ENCODE measurements around the gene DLST. TPM values are rescaled to one million over a fixed set of nuclear protein-coding genes. Genes with fewer than 3 reads are reported as not detected.

The DLST gene
- total RNA-seq, 1 donor from 2014 or later, result 74.5 TPM

DNA sequence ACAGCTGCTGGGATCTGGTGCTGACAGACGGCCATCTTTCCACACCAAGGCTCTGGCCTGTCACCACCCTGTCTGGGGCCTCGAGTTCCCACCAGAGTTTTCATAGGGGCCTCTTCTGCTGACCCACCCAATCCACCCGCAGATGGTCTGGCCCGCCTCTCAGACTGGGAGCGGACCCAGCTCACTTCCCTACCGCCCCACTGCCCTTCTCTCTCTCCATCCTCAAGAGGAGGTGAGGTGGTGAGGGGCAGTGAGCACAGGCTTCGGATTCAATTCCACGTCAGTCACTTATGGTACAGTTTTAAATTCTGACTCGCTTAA is 53.6 kb downstream of the DLST start:
- H3K9me3 Mint-ChIP-seq (ENCODE audit: low read depth), result peaks cover 4% of the 10 kb centered on the region
- H3K27ac Mint-ChIP-seq (ENCODE audit: unreplicated experiment), result no peak overlapping the region
- H3K4me1 Mint-ChIP-seq (ENCODE audit: low read depth), result peaks cover 22% of the 10 kb centered on the region
- no peaks in the 10 kb centered on the region for H3K36me3 Mint-ChIP-seq (ENCODE audit: low read depth)
- TF ChIP-seq, protein P1, sequence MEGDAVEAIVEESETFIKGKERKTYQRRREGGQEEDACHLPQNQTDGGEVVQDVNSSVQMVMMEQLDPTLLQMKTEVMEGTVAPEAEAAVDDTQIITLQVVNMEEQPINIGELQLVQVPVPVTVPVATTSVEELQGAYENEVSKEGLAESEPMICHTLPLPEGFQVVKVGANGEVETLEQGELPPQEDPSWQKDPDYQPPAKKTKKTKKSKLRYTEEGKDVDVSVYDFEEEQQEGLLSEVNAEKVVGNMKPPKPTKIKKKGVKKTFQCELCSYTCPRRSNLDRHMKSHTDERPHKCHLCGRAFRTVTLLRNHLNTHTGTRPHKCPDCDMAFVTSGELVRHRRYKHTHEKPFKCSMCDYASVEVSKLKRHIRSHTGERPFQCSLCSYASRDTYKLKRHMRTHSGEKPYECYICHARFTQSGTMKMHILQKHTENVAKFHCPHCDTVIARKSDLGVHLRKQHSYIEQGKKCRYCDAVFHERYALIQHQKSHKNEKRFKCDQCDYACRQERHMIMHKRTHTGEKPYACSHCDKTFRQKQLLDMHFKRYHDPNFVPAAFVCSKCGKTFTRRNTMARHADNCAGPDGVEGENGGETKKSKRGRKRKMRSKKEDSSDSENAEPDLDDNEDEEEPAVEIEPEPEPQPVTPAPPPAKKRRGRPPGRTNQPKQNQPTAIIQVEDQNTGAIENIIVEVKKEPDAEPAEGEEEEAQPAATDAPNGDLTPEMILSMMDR (IDR thresholded peaks at IDR 0.05), result no peak
- no peak for DNase-seq (ENCODE audit: low spot score)
- peaks cover 1% of the 10 kb centered on the region for H3K27me3 Mint-ChIP-seq (ENCODE audit: low read depth)
- no peak overlapping the region for H3K4me3 Mint-ChIP-seq (ENCODE audit: unreplicated experiment)

DNA sequence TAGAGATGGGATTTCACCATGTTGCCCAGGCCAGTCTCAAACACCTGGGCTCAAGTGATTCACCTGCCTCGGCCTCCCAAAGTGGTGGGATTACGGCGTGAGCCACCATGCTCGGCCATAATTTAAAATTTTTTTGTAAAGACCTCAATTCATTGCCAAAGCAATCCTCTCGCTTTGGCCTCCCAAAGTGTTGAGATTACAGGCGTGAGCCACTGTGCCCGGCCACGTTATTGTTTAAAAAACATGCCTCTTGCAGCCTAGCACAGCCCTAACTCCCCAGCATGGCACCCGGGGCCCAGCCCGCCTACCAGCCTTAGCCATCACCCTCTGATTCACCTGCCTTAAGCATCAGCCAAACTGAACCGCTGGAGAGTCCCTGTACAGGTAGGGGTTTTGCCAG is 54.4 kb downstream of the DLST start:
- H3K27me3 Mint-ChIP-seq (ENCODE audit: low read depth), result no peaks in the 10 kb centered on the region

DNA sequence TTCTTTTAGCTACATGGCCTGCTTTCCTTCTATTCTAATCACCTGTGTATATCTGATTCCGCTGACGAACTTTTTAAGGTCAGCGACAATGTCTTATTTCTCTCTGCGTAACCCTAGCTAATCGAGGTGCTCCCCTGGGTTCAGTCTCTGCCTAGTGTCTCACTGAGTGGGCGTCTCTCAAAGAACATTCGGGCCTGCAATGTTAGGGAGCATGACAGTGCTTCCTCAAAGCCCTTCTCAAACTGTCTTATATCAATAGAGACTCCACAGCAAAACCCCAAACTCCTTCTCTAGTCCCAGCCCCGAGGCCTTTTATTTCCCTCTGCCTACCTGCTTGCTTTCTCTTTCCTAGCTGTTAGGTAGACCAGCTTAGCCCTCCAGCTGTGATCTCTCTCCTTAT is 55.0 kb downstream of the DLST start:
- no peak overlapping the region for H3K27ac Mint-ChIP-seq (ENCODE audit: unreplicated experiment)
- H3K27me3 Mint-ChIP-seq (ENCODE audit: low read depth), result no peaks in the 10 kb centered on the region
- H3K4me3 Mint-ChIP-seq (ENCODE audit: unreplicated experiment), result no peak overlapping the region
- DNase-seq (ENCODE audit: low spot score), result no peak
- peaks cover 4% of the 10 kb centered on the region for H3K9me3 Mint-ChIP-seq (ENCODE audit: low read depth)
- no peaks in the 10 kb centered on the region for H3K36me3 Mint-ChIP-seq (ENCODE audit: low read depth)
- H3K4me1 Mint-ChIP-seq (ENCODE audit: low read depth), result peaks cover 26% of the 10 kb centered on the region
- TF ChIP-seq, protein P1 (IDR thresholded peaks at IDR 0.05), result no peak

More for the DNA sequence above, 54.4 kb downstream of the DLST start:
- H3K9me3 Mint-ChIP-seq (ENCODE audit: low read depth), result peaks cover 4% of the 10 kb centered on the region
- H3K4me3 Mint-ChIP-seq (ENCODE audit: unreplicated experiment), result no peak overlapping the region
- H3K4me1 Mint-ChIP-seq (ENCODE audit: low read depth), result peaks cover 22% of the 10 kb centered on the region
- no peak for DNase-seq (ENCODE audit: low spot score)
- H3K27ac Mint-ChIP-seq (ENCODE audit: unreplicated experiment), result no peak overlapping the region
- H3K36me3 Mint-ChIP-seq (ENCODE audit: low read depth), result no peaks in the 10 kb centered on the region
- TF ChIP-seq, protein P1 (IDR thresholded peaks at IDR 0.05), result no peak

DNA sequence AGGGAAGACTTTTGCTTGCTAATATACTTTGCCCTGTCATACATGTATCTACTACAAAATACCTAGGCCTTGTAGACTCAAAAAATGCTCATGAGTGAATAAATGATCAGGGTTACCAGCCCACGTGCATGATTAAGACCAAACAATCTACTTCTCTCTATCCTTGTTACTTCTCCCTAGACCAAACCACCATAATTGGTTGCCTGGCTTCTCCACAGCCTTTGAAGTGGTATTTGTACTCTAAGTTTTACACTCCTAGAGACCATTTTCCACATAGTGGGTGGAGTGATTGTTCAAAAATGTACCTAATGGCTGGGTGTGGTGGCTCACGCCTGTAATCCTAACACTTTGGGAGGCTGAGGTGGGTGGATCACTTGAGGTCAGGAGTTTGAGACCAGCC is 55.5 kb downstream of the DLST start:
- Mint-ChIP-seq H3K36me3 (ENCODE audit: low read depth) (no peaks in the 10 kb centered on the region), H3K27ac (ENCODE audit: unreplicated experiment) (no peak overlapping the region), H3K4me1 (ENCODE audit: low read depth) (peaks cover 29% of the 10 kb centered on the region), H3K27me3 (ENCODE audit: low read depth) (no peaks in the 10 kb centered on the region), H3K9me3 (ENCODE audit: low read depth) (peaks cover 4% of the 10 kb centered on the region), H3K4me3 (ENCODE audit: unreplicated experiment) (no peak overlapping the region)
- TF ChIP-seq, protein P1 (IDR thresholded peaks at IDR 0.05), result no peak
- DNase-seq (ENCODE audit: low spot score), result no peak

DNA sequence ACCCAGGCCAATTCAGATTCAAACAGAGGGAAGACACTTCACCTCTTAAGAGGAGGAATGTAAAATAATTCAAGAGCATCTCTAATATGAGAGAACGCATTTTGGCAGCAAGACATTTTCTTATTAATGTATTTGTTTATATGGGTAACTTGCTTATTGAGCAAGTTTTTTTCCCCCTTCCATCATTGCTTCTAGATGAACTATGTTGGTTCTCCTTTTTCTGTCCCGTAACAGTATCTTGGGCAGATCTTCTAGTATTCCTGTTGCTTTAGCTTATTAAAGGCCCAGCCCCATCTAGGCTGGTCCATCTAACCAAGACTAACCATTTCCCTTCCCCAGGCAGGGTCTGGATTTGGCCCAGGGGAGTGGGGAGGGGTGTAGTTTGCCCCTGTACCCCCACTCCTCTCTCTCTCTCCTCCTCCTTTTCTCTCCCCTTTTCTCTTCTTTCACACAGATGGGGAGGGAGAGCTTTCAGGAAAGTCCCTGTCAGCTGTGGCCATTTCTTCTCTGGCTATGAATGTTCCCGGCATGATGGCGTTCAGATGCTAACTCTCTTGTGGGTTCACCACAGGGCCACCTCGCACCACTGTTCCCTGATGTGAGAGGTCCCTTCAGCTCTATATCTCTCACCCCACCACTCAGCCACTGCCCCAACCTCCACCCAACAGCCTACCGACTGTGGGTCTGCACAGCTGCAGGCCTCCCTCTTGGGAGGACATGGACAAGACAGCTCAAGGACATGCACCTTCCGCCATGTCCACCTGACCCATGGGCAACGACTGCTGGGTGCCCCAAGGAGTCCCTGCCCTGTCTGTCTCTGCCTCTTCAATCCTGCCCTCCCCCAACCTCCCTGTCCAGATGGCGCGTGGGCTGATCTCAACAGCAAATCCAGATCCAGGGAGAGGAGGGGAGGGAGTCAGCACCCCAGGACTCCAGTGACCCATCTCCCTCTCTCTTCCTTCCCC is 57.1 kb downstream of the DLST start:
- peaks cover 4% of the 10 kb centered on the region for H3K9me3 Mint-ChIP-seq (ENCODE audit: low read depth)
- H3K27me3 Mint-ChIP-seq (ENCODE audit: low read depth), result no peaks in the 10 kb centered on the region
- TF ChIP-seq, protein P1 (IDR thresholded peaks at IDR 0.05), result no peak
- no peak overlapping the region for H3K27ac Mint-ChIP-seq (ENCODE audit: unreplicated experiment)
- H3K4me3 Mint-ChIP-seq (ENCODE audit: unreplicated experiment), result no peak overlapping the region
- H3K4me1 Mint-ChIP-seq (ENCODE audit: low read depth), result peaks cover 25% of the 10 kb centered on the region
- no peak for DNase-seq (ENCODE audit: low spot score)
- H3K36me3 Mint-ChIP-seq (ENCODE audit: low read depth), result no peaks in the 10 kb centered on the region

Data from chondrocyte (in vitro differentiated cells).